ENCODE results near the gene CYB5A.

CYB5A gene

GRCh38 chr18:74275736-74276135 lies 16.0 kb downstream of the CYB5A start:
- no peak for DNase-seq

- no peak for DNase-seq
Observed at GRCh38 chr18:74274700-74275099, 17.1 kb downstream of the CYB5A start.

- DNase-seq, result no peak
Observed at GRCh38 chr18:74273394-74273793, 18.4 kb downstream of the CYB5A start.

- no peak for DNase-seq
Observed at GRCh38 chr18:74271635-74272034, 20.1 kb downstream of the CYB5A start.

GRCh38 chr18:74268933-74269620 lies 22.7 kb downstream of the CYB5A start:
- no peak for DNase-seq

GRCh38 chr18:74268175-74268574 lies 23.6 kb downstream of the CYB5A start:
- DNase-seq, result no peak

GRCh38 chr18:74266161-74266560 lies 25.6 kb downstream of the CYB5A start:
- no peak for DNase-seq

- DNase-seq, result no peak
Observed at GRCh38 chr18:74265546-74266098, 26.1 kb downstream of the CYB5A start.

- DNase-seq, result no peak
Observed at GRCh38 chr18:74264303-74265020, 27.3 kb downstream of the CYB5A start.

GRCh38 chr18:74261053-74261713 lies 30.6 kb downstream of the CYB5A start:
- DNase-seq, result no peak

- no peak for DNase-seq
Observed at GRCh38 chr18:74259347-74259746, 32.4 kb downstream of the CYB5A start.

- no peak for DNase-seq
Observed at GRCh38 chr18:74257083-74257482, 34.7 kb downstream of the CYB5A start.

GRCh38 chr18:74256190-74256589 lies 35.6 kb downstream of the CYB5A start:
- DNase-seq, result no peak

- DNase-seq, result no peak
Observed at GRCh38 chr18:74255131-74255616, 36.6 kb downstream of the CYB5A start.

GRCh38 chr18:74252039-74252395 lies 39.7 kb downstream of the CYB5A start:
- DNase-seq, result no peak

GRCh38 chr18:74251297-74252038 lies 40.3 kb downstream of the CYB5A start:
- DNase-seq, result no peak

- DNase-seq, result no peak
Observed at GRCh38 chr18:74250131-74250530, 41.6 kb downstream of the CYB5A start.

- no peak for DNase-seq
Observed at GRCh38 chr18:74249181-74249968, 42.4 kb downstream of the CYB5A start.

GRCh38 chr18:74248595-74248994 lies 43.2 kb downstream of the CYB5A start:
- no peak for DNase-seq

- DNase-seq, result no peak
Observed at GRCh38 chr18:74248189-74248588, 43.6 kb downstream of the CYB5A start.

GRCh38 chr18:74244554-74244953 lies 47.2 kb downstream of the CYB5A start:
- DNase-seq, result no peak

- DNase-seq, result no peak
Observed at GRCh38 chr18:74243127-74243526, 48.6 kb downstream of the CYB5A start.

Measured in NCI-H510A (cell line).